ENCODE measurements around the gene IDUA. TPM values are rescaled to one million over a fixed set of nuclear protein-coding genes. Genes with fewer than 3 reads are reported as not detected.
"Not testable (repeated sequence)": the region's sequence is repeated elsewhere in the genome, so short reads cannot be mapped to it uniquely, and the experiment has no call there.

The IDUA gene
- total RNA-seq, 8 experiments from 2014 or later = 0.88 to 17.4 (median 5.0) TPM

DNA sequence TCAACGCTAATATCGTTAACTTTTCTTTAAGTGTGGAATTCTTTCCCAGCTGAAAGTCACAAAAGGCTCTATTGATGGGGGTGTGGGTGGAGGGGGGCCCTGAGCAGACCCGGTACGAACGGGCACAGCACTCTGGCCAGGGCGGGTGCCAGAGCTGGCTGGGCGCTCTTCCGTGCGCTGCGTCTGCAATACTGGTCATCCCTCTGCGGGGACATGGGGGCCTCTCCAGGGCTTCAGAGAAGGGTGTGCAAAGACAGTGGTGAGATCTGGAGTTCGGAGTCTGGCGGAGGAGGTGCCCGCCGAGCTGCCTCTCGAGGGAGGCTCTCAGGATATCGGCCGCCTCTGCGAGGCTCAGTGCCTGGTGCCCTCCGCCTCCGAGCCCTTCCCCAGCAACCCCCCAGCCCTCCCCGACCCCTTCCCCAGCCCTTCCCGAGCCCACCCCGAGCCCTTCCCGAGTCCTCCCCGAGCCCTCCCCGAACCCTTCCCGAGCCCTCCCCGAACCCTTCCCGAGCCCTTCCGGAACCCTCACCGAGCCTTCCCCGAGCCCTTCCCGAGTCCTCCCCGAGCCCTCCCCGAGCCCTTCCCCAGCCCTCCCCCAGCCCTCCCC is 58.9 kb downstream of the IDUA start:
- 0 to 5% methylated on average over 2 to 4 of the region's 36 CpGs; no CpG with 5 or more reads in 8 of the 10 experiments for WGBS, 10 experiments
- Histone ChIP-seq H3K4me3 (peak overlapping the region in 1 of 5 donors; percentile 30), H3K27ac (no peak overlapping the region), H3K4me1 (replicated peaks in 1 of 2) (peaks cover 37 to 39% of the 10 kb centered on the region in 2 donors)
- in situ Hi-C loops (cut with MboI; ENCODE audit: low pct_unique_long_range_greater_than_20kb in 2 of 9, low sequenced_read_pairs in 9 of 9, unreplicated experiment in 9 of 9) = no loop called here
- ATAC-seq (replicated peaks in 6 of 8) = no peak

DNA sequence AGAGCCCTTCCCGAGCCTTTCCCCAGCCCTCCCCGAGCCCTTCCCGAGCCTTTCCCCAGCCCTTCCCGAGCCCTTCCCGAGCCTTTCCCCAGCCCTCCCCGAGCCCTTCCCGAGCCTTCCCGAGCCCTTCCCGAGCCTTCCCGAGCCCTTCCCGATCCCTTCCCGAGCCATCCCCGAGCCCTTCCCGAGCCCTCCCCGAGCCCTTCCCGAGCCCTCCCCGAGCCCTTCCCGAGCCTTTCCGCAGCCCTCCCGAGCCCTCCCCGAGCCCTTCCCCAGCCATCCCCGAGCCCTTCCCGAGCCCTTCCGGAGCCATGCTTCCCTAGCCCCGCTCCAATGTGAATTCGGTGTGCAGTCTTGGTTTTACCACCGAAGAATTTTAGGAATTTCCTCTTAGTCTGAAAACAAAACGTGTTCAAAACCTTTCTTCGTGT is 59.8 kb downstream of the IDUA start:
- H3K27ac ChIP-seq; in situ Hi-C loops (cut with MboI; ENCODE audit: low pct_unique_long_range_greater_than_20kb in 2 of 9, low sequenced_read_pairs in 9 of 9, unreplicated experiment in 9 of 9); H3K4me3 ChIP-seq: not testable (repeated sequence)
- H3K4me1 ChIP-seq (replicated peaks in 1 of 2) = peaks cover 29 to 30% of the 10 kb centered on the region in 2 donors
- 13 to 40% (median 20%) methylated on average over 1 to 4 of the region's 29 CpGs; no CpG with 5 or more reads in 7 of the 10 experiments for WGBS, 10 experiments
- peak in 3 of 8 experiments; percentile 1 to 11 (median 2) for ATAC-seq (replicated peaks in 6 of 8)

GRCh38 chr4:1047106-1047975 is 60.5 kb downstream of the IDUA start:
- 53 to 96% (median 86%) methylated on average over 1 to 20 of the region's 41 CpGs; no CpG with 5 or more reads in 4 of the 10 experiments for WGBS, 10 experiments
- peaks cover 25 to 29% of the 10 kb centered on the region in 2 donors for H3K4me1 ChIP-seq (replicated peaks in 1 of 2)

GRCh38 chr4:1047976-1048772 is 61.3 kb downstream of the IDUA start:
- Histone ChIP-seq H3K27ac (no peak overlapping the region), H3K4me1 (replicated peaks in 1 of 2) (peaks cover 23 to 28% of the 10 kb centered on the region in 2 donors), H3K4me3 (no peak overlapping the region)
- in situ Hi-C loops (cut with MboI; ENCODE audit: low pct_unique_long_range_greater_than_20kb in 2 of 9, low sequenced_read_pairs in 9 of 9, unreplicated experiment in 9 of 9) = no loop called here
- 0 to 90% (median 72%) methylated on average over 1 to 7 of the region's 34 CpGs; no CpG with 5 or more reads in 4 of the 10 experiments for WGBS, 10 experiments
- peak in 3 of 8 experiments; percentile 29 to 74 (median 49) for ATAC-seq (replicated peaks in 6 of 8)

More at GRCh38 chr4:1047106-1047975, 60.5 kb downstream of the IDUA start:
- Histone ChIP-seq H3K27ac (no peak overlapping the region), H3K4me3 (no peak overlapping the region)
- peak in 1 of 8 experiments; percentile 1 for ATAC-seq (replicated peaks in 6 of 8)
- in situ Hi-C loops (cut with MboI; ENCODE audit: low pct_unique_long_range_greater_than_20kb in 2 of 9, low sequenced_read_pairs in 9 of 9, unreplicated experiment in 9 of 9) = no loop called here

DNA sequence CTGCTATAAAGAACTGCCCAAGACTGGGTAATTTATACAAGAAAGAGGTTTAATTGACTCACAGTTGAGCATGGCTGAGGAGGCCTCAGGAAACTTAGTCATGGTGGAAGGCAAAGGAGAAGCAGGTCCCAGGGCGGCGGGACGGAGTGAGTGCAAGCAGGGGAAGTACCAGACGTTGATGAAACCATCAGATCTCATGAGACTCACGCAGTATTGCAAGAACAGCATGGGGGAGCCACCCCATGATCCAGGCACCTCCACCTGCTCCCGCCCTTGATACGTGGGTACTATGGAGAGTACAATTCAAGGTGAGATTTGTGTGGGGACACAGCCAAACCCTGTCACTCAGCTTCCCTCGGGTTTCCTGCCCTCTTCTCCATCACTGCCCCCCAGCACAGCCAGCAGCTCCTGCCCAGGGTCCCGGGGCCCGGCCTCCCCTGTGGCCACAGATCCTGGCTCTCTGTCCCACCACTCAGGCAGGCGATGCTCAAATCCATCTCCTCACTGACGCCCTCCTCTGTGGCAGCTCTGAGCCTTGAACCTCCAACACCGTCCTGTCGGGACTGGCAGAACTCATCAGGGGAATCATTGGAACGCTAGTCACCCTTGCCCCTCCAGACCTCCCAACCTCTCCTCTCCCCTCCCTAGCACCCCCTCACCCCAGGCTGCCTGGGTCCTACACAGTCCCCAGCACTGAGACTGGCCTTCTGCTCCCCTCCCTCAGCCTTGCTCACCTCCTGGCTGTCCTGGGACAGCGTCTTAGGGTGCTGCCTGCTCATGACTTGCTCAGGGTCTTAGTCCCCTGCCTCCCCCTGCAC is 62.1 kb downstream of the IDUA start:
- no peak overlapping the region for H3K4me3 ChIP-seq
- H3K4me1 ChIP-seq (replicated peaks in 1 of 2) = peaks cover 17 to 19% of the 10 kb centered on the region in 2 donors
- H3K27ac ChIP-seq = no peak overlapping the region
- in situ Hi-C loops (cut with MboI; ENCODE audit: low pct_unique_long_range_greater_than_20kb in 2 of 9, low sequenced_read_pairs in 9 of 9, unreplicated experiment in 9 of 9) = no loop called here
- 67 to 100% (median 100%) methylated on average over 1 to 5 of the region's 16 CpGs; no CpG with 5 or more reads in 5 of the 10 experiments for WGBS, 10 experiments
- ATAC-seq (replicated peaks in 6 of 8) = no peak

DNA sequence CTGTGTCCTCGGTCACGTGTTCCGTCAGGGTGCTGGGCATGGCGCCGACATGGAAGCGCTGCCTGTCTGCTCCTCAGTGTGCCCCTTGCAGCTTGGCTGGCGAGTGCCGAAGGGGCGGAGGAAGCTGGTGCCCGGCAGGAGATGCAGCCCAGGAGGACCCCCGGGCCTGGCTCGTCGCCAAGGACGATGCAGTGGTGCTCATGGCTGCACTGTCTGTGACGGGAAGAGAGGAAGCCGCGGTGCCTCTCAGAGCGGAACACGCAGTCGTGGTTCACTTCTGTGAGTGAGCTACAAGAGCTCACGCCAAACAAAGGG is 62.7 kb downstream of the IDUA start:
- ATAC-seq (replicated peaks in 6 of 8) = no peak
- Histone ChIP-seq H3K27ac (no peak overlapping the region), H3K4me3 (no peak overlapping the region), H3K4me1 (replicated peaks in 1 of 2) (peaks cover 11 to 14% of the 10 kb centered on the region in 2 donors)
- 64 to 100% (median 88%) methylated on average over 1 to 6 of the region's 21 CpGs; no CpG with 5 or more reads in 4 of the 10 experiments for WGBS, 10 experiments
- in situ Hi-C loops (cut with MboI; ENCODE audit: low pct_unique_long_range_greater_than_20kb in 2 of 9, low sequenced_read_pairs in 9 of 9, unreplicated experiment in 9 of 9) = no loop called here

DNA sequence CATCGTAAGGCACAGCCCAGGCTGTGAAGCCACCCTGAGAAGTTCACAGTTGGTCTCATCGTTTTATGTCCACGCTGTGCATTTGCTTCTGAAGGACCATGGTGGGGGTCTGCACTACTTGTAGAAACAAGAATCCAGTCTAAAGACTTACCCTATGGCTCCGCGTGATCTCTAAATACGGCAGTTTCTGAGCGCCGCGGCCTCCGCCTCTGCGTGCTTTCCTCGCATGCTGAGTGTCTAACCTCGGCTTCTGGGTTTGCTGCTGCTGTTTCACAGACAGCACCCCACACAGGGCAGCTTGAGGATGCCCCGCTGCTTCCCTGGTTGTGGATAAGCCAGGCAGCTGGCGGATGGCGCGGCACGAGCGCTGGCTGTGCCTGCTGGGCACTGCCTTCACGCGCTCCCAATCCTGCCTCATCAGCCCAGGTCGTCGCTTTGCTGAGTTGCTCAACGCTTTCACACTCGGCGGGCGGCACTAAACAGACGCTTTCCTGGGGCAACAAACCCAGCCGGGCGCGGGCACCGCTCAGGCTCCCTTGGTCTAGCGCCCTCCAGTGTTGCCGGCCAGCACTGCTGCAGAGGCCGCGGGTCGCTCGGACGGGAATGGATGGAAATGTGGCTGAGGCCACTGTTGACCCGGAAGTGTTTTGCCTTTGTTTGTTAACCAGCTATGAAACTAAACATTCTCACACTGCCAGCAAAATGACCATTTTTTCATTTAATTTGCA is 63.8 kb downstream of the IDUA start:
- no peak for ATAC-seq (replicated peaks in 6 of 8)
- H3K4me3 ChIP-seq = no peak overlapping the region
- peaks cover 3 to 6% of the 10 kb centered on the region in 2 donors for H3K4me1 ChIP-seq (replicated peaks in 1 of 2)
- in situ Hi-C loops (cut with MboI; ENCODE audit: low pct_unique_long_range_greater_than_20kb in 2 of 9, low sequenced_read_pairs in 9 of 9, unreplicated experiment in 9 of 9) = no loop called here
- 69 to 100% (median 84%) methylated on average over 1 to 27 of the region's 40 CpGs; no CpG with 5 or more reads in 1 of the 10 experiments for WGBS, 10 experiments
- H3K27ac ChIP-seq = no peak overlapping the region

DNA sequence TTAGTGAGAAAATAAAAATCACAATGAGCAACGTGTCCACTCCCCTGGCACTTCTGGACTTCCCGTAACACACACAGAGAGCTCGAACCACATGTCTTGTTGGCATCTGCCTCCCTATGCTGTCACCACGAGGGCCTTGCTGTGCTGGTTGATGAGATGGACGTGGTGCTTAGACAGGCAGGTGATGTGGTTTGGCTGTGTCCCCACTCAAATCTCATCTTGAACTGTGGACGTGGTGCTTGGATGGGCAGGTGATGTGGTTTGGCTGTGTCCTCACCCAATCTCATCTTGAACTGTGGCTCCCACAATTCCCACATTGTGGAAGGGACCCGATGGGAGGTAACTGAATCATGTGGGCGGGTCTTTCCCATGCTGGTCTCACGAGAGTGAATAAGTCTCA is 64.6 kb downstream of the IDUA start:
- H3K4me1 ChIP-seq (replicated peaks in 1 of 2) = peaks cover 6 to 7% of the 10 kb centered on the region in 2 donors
- H3K4me3 ChIP-seq = no peak overlapping the region
- no peak for ATAC-seq (replicated peaks in 6 of 8)
- WGBS, 10 experiments = 14 to 90% (median 67%) methylated on average over 1 to 7 of the region's 9 CpGs; no CpG with 5 or more reads in 1 of the 10 experiments
- H3K27ac ChIP-seq = no peak overlapping the region
- in situ Hi-C loops (cut with MboI; ENCODE audit: low pct_unique_long_range_greater_than_20kb in 2 of 9, low sequenced_read_pairs in 9 of 9, unreplicated experiment in 9 of 9) = no loop called here

DNA sequence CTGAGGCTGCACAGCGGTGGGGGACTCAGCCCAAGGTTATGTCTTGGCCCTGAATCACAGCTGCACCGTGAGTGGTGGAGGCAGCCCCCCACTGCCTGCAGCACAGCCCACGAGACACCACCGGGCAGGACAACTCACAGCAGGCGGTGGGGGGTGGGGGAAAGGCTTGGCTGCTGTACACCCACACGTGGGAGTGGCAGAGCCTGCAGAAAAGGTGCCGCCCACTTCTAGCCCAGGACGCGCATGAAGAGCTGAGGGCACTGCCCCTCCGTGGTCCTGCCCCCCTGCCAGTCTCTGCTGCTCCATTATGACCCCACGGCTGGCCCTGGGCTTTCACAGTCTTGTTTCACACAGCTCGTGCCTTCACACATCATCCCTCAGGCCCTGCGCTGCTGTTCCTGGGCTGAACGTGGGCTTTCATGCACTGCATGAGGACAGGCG is 65.4 kb downstream of the IDUA start:
- in situ Hi-C loops (cut with MboI; ENCODE audit: low pct_unique_long_range_greater_than_20kb in 2 of 9, low sequenced_read_pairs in 9 of 9, unreplicated experiment in 9 of 9) = no loop called here
- Histone ChIP-seq H3K4me1 (replicated peaks in 1 of 2) (peaks cover 6 to 7% of the 10 kb centered on the region in 2 donors), H3K4me3 (no peak overlapping the region), H3K27ac (no peak overlapping the region)
- peak in 1 of 8 experiments; percentile 1 for ATAC-seq (replicated peaks in 6 of 8)
- 17 to 100% (median 60%) methylated on average over 1 to 2 of the region's 15 CpGs; no CpG with 5 or more reads in 5 of the 10 experiments for WGBS, 10 experiments

- H3K4me1 ChIP-seq (replicated peaks in 1 of 2) = peaks cover 4 to 7% of the 10 kb centered on the region in 2 donors
- no peak overlapping the region for H3K27ac ChIP-seq
- peak in 4 of 8 experiments; percentile 45 to 82 (median 65) for ATAC-seq (replicated peaks in 6 of 8)
- in situ Hi-C loops (cut with MboI; ENCODE audit: low pct_unique_long_range_greater_than_20kb in 2 of 9, low sequenced_read_pairs in 9 of 9, unreplicated experiment in 9 of 9) = no loop called here
- no peak overlapping the region for H3K4me3 ChIP-seq
- WGBS, 10 experiments = 0 to 90% (median 19%) methylated on average over 2 to 10 of the region's 24 CpGs; no CpG with 5 or more reads in 2 of the 10 experiments
These were observed 66.3 kb downstream of the IDUA start for GRCh38 chr4:1053080-1053661.

GRCh38 chr4:1053891-1054290 is 67.0 kb downstream of the IDUA start:
- WGBS, 10 experiments = no CpG with 5 or more reads among the region's 7 CpGs
- H3K27ac ChIP-seq; H3K4me3 ChIP-seq; ATAC-seq (replicated peaks in 6 of 8); H3K4me1 ChIP-seq (replicated peaks in 1 of 2); in situ Hi-C loops (cut with MboI; ENCODE audit: low pct_unique_long_range_greater_than_20kb in 2 of 9, low sequenced_read_pairs in 9 of 9, unreplicated experiment in 9 of 9): not testable (repeated sequence)

Data from motor neuron (in vitro differentiated cells).